T-helper 17 cell (primary cell): Measurements from ENCODE around the gene FXN. TPM values are rescaled to one million over a fixed set of nuclear protein-coding genes. Genes with fewer than 3 reads are reported as not detected.

ENCODE experiments used
- ATAC-seq: fragments of 150-1000 bp; cut with Tn5 transposase; 2 replicates; pipeline ENCODE4 v1.10.0; 2021; ENCODE audit warnings: mild to moderate bottlenecking, moderate library complexity
- DNase-seq, 3 donors: peaks; one replicate each; pipeline versions ENCODE4 v3.0.0 to v3.0.0-alpha.2; 2020 to 2021
- H3K9me3 ChIP-seq: one replicate; pipeline ENCODE4 v1.7.0; 2013; ENCODE audit warnings: low read length, mild to moderate bottlenecking; ENCODE audit not compliant: control insufficient read depth, poor library complexity, severe bottlenecking
- H3K27ac Mint-ChIP-seq: one replicate; pipeline ENCODE4 v1.8.0; 2022; ENCODE audit warnings: mild to moderate bottlenecking, moderate library complexity, mixed read lengths
- H3K27me3 Mint-ChIP-seq: one replicate; pipeline ENCODE4 v1.8.0; 2022; ENCODE audit warnings: mixed read lengths
- H3K36me3 Mint-ChIP-seq: one replicate; pipeline ENCODE4 v1.8.0; 2022; ENCODE audit warnings: low read depth, mixed read lengths
- H3K4me1 Mint-ChIP-seq: one replicate; pipeline ENCODE4 v1.8.0; 2022; ENCODE audit warnings: mild to moderate bottlenecking, mixed read lengths
- H3K4me3 Mint-ChIP-seq: one replicate; pipeline ENCODE4 v1.8.0; 2022; ENCODE audit warnings: mild to moderate bottlenecking, moderate library complexity, mixed read lengths
- total RNA-seq, 4 donors: library from RNA in 2 of 4; stranded (reverse) in 2 of 4; gene quantifications; one replicate each; pipeline ENCODE4 v1.2.3 and lab custom pipeline; 2022 to 2026

Gene FXN
- total RNA-seq, 2 donors from 2014 or later = 11.7 to 16.2 TPM

- Mint-ChIP-seq H3K36me3 (peaks cover 2% of the 10 kb centered on the region), H3K27me3 (no peaks in the 10 kb centered on the region), H3K4me3 (no peak overlapping the region), H3K27ac (no peak overlapping the region), H3K4me1 (peaks cover 2% of the 10 kb centered on the region)
- DNase-seq = no peak
- ATAC-seq = no peak
- no peaks in the 10 kb centered on the region for H3K9me3 ChIP-seq
These were observed 26.6 kb downstream of the FXN start for GRCh38 chr9:69062195-69062594.

GRCh38 chr9:69063839-69064238, 28.3 kb downstream of the FXN start:
- DNase-seq = no peak
- H3K36me3 Mint-ChIP-seq = peaks cover 7% of the 10 kb centered on the region
- H3K9me3 ChIP-seq = no peaks in the 10 kb centered on the region
- H3K27me3 Mint-ChIP-seq = no peaks in the 10 kb centered on the region
- ATAC-seq = no peak
- no peak overlapping the region for H3K27ac Mint-ChIP-seq
- no peak overlapping the region for H3K4me3 Mint-ChIP-seq
- no peaks in the 10 kb centered on the region for H3K4me1 Mint-ChIP-seq

GRCh38 chr9:69065660-69066059, 30.1 kb downstream of the FXN start:
- Mint-ChIP-seq H3K4me1 (no peaks in the 10 kb centered on the region), H3K36me3 (peaks cover 7% of the 10 kb centered on the region), H3K27me3 (no peaks in the 10 kb centered on the region), H3K4me3 (no peak overlapping the region), H3K27ac (no peak overlapping the region)
- no peak for DNase-seq
- no peak for ATAC-seq
- no peaks in the 10 kb centered on the region for H3K9me3 ChIP-seq

- peaks cover 5% of the 10 kb centered on the region for H3K36me3 Mint-ChIP-seq
- H3K4me3 Mint-ChIP-seq = no peak overlapping the region
- H3K27me3 Mint-ChIP-seq = no peaks in the 10 kb centered on the region
These were observed 31.4 kb downstream of the FXN start for GRCh38 chr9:69066955-69067354.

GRCh38 chr9:69070201-69070600, 34.6 kb downstream of the FXN start:
- ATAC-seq = no peak
- Mint-ChIP-seq H3K27me3 (no peaks in the 10 kb centered on the region), H3K4me3 (no peak overlapping the region), H3K36me3 (peaks cover 5% of the 10 kb centered on the region), H3K27ac (peak overlapping the region; percentile 19), H3K4me1 (peaks cover 2% of the 10 kb centered on the region)
- H3K9me3 ChIP-seq = no peaks in the 10 kb centered on the region
- DNase-seq = no peak

More at GRCh38 chr9:69066955-69067354, 31.4 kb downstream of the FXN start:
- H3K27ac Mint-ChIP-seq = no peak overlapping the region
- DNase-seq = no peak
- H3K4me1 Mint-ChIP-seq = no peaks in the 10 kb centered on the region
- no peak for ATAC-seq
- H3K9me3 ChIP-seq = no peaks in the 10 kb centered on the region

- DNase-seq = no peak
- Mint-ChIP-seq H3K36me3 (peaks cover 5% of the 10 kb centered on the region), H3K4me3 (no peak overlapping the region), H3K27me3 (no peaks in the 10 kb centered on the region), H3K4me1 (peaks cover 2% of the 10 kb centered on the region), H3K27ac (no peak overlapping the region)
- no peak for ATAC-seq
- no peaks in the 10 kb centered on the region for H3K9me3 ChIP-seq
These were observed 35.5 kb downstream of the FXN start for GRCh38 chr9:69071059-69071458.

DNA sequence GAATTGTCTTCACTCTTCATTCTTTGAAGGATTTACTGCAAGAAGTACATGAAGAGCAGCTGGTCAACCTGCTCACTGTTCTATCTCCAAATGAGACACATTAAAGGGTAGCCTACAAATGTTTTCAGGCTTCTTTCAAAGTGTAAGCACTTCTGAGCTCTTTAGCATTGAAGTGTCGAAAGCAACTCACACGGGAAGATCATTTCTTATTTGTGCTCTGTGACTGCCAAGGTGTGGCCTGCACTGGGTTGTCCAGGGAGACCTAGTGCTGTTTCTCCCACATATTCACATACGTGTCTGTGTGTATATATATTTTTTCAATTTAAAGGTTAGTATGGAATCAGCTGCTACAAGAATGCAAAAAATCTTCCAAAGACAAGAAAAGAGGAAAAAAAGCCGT, 37.6 kb downstream of the FXN start:
- Mint-ChIP-seq H3K27ac (no peak overlapping the region), H3K4me3 (no peak overlapping the region), H3K27me3 (no peaks in the 10 kb centered on the region), H3K4me1 (peaks cover 2% of the 10 kb centered on the region), H3K36me3 (no peaks in the 10 kb centered on the region)
- no peak for ATAC-seq
- no peak for DNase-seq
- no peaks in the 10 kb centered on the region for H3K9me3 ChIP-seq

DNA sequence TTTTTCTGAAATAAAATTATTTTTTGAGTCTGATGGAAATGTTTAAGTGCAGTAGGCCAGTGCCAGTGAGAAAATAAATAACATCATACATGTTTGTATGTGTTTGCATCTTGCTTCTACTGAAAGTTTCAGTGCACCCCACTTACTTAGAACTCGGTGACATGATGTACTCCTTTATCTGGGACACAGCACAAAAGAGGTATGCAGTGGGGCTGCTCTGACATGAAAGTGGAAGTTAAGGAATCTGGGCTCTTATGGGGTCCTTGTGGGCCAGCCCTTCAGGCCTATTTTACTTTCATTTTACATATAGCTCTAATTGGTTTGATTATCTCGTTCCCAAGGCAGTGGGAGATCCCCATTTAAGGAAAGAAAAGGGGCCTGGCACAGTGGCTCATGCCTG, 39.2 kb downstream of the FXN start:
- no peaks in the 10 kb centered on the region for H3K9me3 ChIP-seq
- Mint-ChIP-seq H3K36me3 (peaks cover 3% of the 10 kb centered on the region), H3K27me3 (no peaks in the 10 kb centered on the region), H3K4me1 (peaks cover 2% of the 10 kb centered on the region), H3K4me3 (no peak overlapping the region), H3K27ac (no peak overlapping the region)
- DNase-seq (no peak), ATAC-seq (no peak)

DNA sequence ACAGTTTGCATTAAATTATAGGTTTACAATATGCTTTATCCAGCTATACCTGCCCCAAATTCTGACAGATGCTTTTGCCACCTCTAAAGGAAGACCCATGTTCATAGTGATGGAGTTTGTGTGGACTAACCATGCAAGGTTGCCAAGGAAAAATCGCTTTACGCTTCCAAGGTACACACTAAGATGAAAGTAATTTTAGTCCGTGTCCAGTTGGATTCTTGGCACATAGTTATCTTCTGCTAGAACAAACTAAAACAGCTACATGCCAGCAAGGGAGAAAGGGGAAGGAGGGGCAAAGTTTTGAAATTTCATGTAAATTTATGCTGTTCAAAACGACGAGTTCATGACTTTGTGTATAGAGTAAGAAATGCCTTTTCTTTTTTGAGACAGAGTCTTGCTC, 41.0 kb downstream of the FXN start:
- ATAC-seq (no peak), DNase-seq (no peak)
- Mint-ChIP-seq H3K4me1 (peaks cover 2% of the 10 kb centered on the region), H3K36me3 (peaks cover 5% of the 10 kb centered on the region), H3K4me3 (no peak overlapping the region), H3K27me3 (no peaks in the 10 kb centered on the region), H3K27ac (no peak overlapping the region)
- no peaks in the 10 kb centered on the region for H3K9me3 ChIP-seq

GRCh38 chr9:69078069-69078468, 42.5 kb downstream of the FXN start:
- H3K4me3 Mint-ChIP-seq = no peak overlapping the region
- no peaks in the 10 kb centered on the region for H3K27me3 Mint-ChIP-seq
- peaks cover 2% of the 10 kb centered on the region for H3K4me1 Mint-ChIP-seq
- ATAC-seq (no peak), DNase-seq (no peak)
- H3K9me3 ChIP-seq = no peaks in the 10 kb centered on the region
- no peak overlapping the region for H3K27ac Mint-ChIP-seq
- peaks cover 5% of the 10 kb centered on the region for H3K36me3 Mint-ChIP-seq

- Mint-ChIP-seq H3K4me1 (no peaks in the 10 kb centered on the region), H3K4me3 (no peak overlapping the region)
- ATAC-seq = no peak
These were observed 43.0 kb downstream of the FXN start for GRCh38 chr9:69078581-69078980.

GRCh38 chr9:69079186-69079585, 43.6 kb downstream of the FXN start:
- H3K9me3 ChIP-seq = no peaks in the 10 kb centered on the region
- H3K27ac Mint-ChIP-seq = no peak overlapping the region
- no peaks in the 10 kb centered on the region for H3K4me1 Mint-ChIP-seq
- H3K36me3 Mint-ChIP-seq = peaks cover 5% of the 10 kb centered on the region
- DNase-seq (no peak), ATAC-seq (no peak)
- no peaks in the 10 kb centered on the region for H3K27me3 Mint-ChIP-seq
- H3K4me3 Mint-ChIP-seq = no peak overlapping the region

More at GRCh38 chr9:69078581-69078980, 43.0 kb downstream of the FXN start:
- Mint-ChIP-seq H3K36me3 (peaks cover 5% of the 10 kb centered on the region), H3K27me3 (no peaks in the 10 kb centered on the region), H3K27ac (no peak overlapping the region)
- H3K9me3 ChIP-seq = no peaks in the 10 kb centered on the region
- no peak for DNase-seq

DNA sequence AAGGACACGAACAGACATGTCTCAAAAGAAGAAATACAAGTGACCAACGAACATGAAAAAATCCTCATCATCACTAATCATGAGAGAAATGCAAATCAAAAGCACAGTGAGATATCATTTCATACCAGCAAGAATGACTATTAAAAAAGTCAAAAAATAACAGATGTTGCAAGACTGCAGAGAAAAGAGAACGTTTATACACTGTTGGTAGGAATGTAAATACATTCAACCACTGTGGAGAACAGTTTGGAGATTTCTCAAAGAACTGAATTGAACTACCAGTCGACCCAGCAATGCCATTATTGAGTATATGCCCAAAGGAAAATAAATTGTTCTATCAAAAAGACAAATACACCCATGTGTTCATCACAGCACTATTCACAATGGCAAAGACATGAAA, 45.7 kb downstream of the FXN start:
- Mint-ChIP-seq H3K4me1 (no peaks in the 10 kb centered on the region), H3K27me3 (no peaks in the 10 kb centered on the region), H3K4me3 (no peak overlapping the region), H3K36me3 (peaks cover 5% of the 10 kb centered on the region), H3K27ac (no peak overlapping the region)
- ATAC-seq (no peak), DNase-seq (no peak)
- H3K9me3 ChIP-seq = no peaks in the 10 kb centered on the region

- Mint-ChIP-seq H3K36me3 (peaks cover 7% of the 10 kb centered on the region), H3K4me1 (peaks cover 2% of the 10 kb centered on the region), H3K4me3 (no peak overlapping the region), H3K27ac (no peak overlapping the region), H3K27me3 (no peaks in the 10 kb centered on the region)
- ATAC-seq = no peak
- no peak for DNase-seq
- H3K9me3 ChIP-seq = no peaks in the 10 kb centered on the region
These were observed 47.8 kb downstream of the FXN start for GRCh38 chr9:69083321-69083720.
